Measurements from ENCODE around the gene ATG9B. TPM values are rescaled to one million over a fixed set of nuclear protein-coding genes. Genes with fewer than 3 reads are reported as not detected.

Gene ATG9B
- total and polyA plus RNA-seq, 2 donors (not counting 1 experiment from before 2014, with no cell fraction given), result 5.1 to 7.2 TPM

DNA sequence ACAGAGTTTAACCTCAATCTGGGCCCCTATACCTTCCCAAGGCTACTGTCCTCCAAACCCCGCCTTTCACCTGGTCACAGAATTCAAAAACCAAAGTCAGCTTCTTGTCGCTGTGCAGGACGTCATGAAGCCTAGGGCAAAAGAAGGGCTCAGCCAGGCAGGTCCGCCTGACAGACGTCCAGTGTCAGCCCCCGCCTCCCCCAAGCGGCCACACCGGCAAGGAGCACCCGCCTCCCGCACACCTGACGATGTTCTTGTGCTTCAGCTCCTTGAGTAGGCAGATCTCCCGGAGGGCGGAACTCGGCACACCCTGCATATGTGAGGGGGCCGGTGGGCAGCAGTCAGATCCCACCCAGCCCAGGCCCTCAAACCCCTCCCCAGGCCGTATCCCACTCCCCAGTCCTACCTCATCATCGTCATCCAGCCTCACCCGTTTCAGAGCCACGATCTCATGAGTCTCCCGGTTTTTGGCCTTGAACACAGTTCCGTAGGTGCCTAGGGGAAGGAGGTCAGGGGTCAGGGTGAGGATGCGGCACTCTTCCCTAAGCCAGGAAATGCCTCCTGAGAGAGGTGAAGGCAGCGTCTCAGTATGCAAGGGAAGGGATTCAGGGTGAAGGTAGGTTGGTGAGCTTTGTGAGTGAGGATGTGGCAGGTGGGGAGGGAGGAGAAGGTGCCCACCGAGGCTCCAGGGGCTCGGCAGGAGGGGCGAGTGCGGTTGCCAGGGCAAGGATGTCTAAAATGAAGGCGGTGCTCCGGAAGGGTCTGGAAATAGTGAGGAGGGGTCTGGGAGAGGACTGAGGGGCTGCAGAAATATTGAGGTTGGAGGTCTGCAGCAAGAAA is 32.6 kb upstream of the ATG9B start:
- H3K9me3 Mint-ChIP-seq (ENCODE audit: insufficient read depth), result no peaks in the 10 kb centered on the region
- Histone ChIP-seq H3K79me2 (ENCODE audit: control insufficient read depth, insufficient read depth, low read length) (peaks cover 30% of the 10 kb centered on the region), H3K36me3 (replicated peaks in 1 of 2; ENCODE audit: control extremely low read depth in 1 of 2, control insufficient read depth in 1 of 2, extremely low read depth in 1 of 2, insufficient read depth in 2 of 2, low read length in 1 of 2) (no peaks in the 10 kb centered on the region), H3K9me3 (ENCODE audit: control extremely low read depth in 1 of 3, control insufficient read depth in 2 of 3, insufficient read depth in 1 of 3, low read length in 2 of 3) (no peaks in the 10 kb centered on the region), H3K4me1 (ENCODE audit: control insufficient read depth in 2 of 2, insufficient read depth in 2 of 2, low read length in 2 of 2) (peaks cover 26 to 40% of the 10 kb centered on the region in 2 donors), H2AFZ (ENCODE audit: insufficient read depth, low read depth, low read length, poor library complexity, severe bottlenecking) (peak overlapping the region; percentile 98), H3K4me3 (ENCODE audit: control extremely low read depth in 1 of 5, extremely low read depth in 1 of 5, insufficient read depth in 1 of 5, low read depth in 2 of 5, low read length in 4 of 5) (peak overlapping the region; percentile 72 to 91 (median 85)), H4K20me1 (ENCODE audit: control insufficient read depth, insufficient read depth, low read length, poor library complexity, severe bottlenecking) (peaks cover 21% of the 10 kb centered on the region), H3K27ac (ENCODE audit: low read length in 2 of 2) (no peak overlapping the region), H3K4me2 (replicated peaks; ENCODE audit: low read depth, low read length, poor library complexity, severe bottlenecking) (peak overlapping the region; percentile 100), H3K27me3 (replicated peaks in 1 of 4; ENCODE audit: control extremely low read depth in 1 of 4, control insufficient read depth in 3 of 4, insufficient read depth in 4 of 4, low read length in 3 of 4) (peaks cover 0 to 5% (median under 1%) of the 10 kb centered on the region in 4 experiments), H3K9ac (ENCODE audit: low read length) (peak overlapping the region; percentile 89)
- peaks cover 40% of the 10 kb centered on the region for H3K4me1 Mint-ChIP-seq
- TF ChIP-seq EZH2 (IDR thresholded peaks at IDR 0.05; ENCODE audit: borderline replicate concordance, insufficient read depth, low read depth, low read length, poor library complexity, severe bottlenecking) (no peak), CTCF (IDR thresholded peaks at IDR 0.05) (no peak)
- H3K4me3 Mint-ChIP-seq, result peak overlapping the region; percentile 96
- peaks cover 6% of the 10 kb centered on the region for H3K27me3 Mint-ChIP-seq
- intact Hi-C loops (cut with micrococcal nuclease), result loop anchor here (1.0 to 5.0 kb wide), 2 partner anchors 45 to 170 kb away; partner anchors contain the start of gene ABCF2
- CTCF ChIA-PET, result interaction anchor here (1.6 kb wide), 1 partner anchor 38 kb away, joined by 4 read pairs; no protein-coding TSS in a partner anchor
- DNase-seq, result no peak
- ATAC-seq (ENCODE audit: low read depth), result no peak
- WGBS (ENCODE audit: insufficient coverage), result 67% methylated on average over 23 of the region's 29 CpGs
- POLR2A ChIA-PET, result no interaction called here
- peak overlapping the region; percentile 68 for H3K27ac Mint-ChIP-seq

GRCh38 chr7:151056283-151056665 is 32.0 kb upstream of the ATG9B start:
- POLR2A ChIA-PET, result no interaction called here
- H3K27ac Mint-ChIP-seq, result no peak overlapping the region

More at GRCh38 chr7:151056283-151056665, 32.0 kb upstream of the ATG9B start:
- WGBS (ENCODE audit: insufficient coverage), result 96% methylated on average over 4 of the region's 6 CpGs
- Mint-ChIP-seq H3K4me3 (peak overlapping the region; percentile 96), H3K4me1 (peaks cover 36% of the 10 kb centered on the region), H3K27me3 (peaks cover 6% of the 10 kb centered on the region), H3K9me3 (ENCODE audit: insufficient read depth) (no peaks in the 10 kb centered on the region)
- ATAC-seq (ENCODE audit: low read depth) (no peak), DNase-seq (no peak)
- Histone ChIP-seq H3K4me2 (replicated peaks; ENCODE audit: low read depth, low read length, poor library complexity, severe bottlenecking) (no peak overlapping the region), H3K27ac (ENCODE audit: low read length in 2 of 2) (no peak overlapping the region), H4K20me1 (ENCODE audit: control insufficient read depth, insufficient read depth, low read length, poor library complexity, severe bottlenecking) (peaks cover 14% of the 10 kb centered on the region), H3K79me2 (ENCODE audit: control insufficient read depth, insufficient read depth, low read length) (peaks cover 24% of the 10 kb centered on the region), H3K9me3 (ENCODE audit: control extremely low read depth in 1 of 3, control insufficient read depth in 2 of 3, insufficient read depth in 1 of 3, low read length in 2 of 3) (no peaks in the 10 kb centered on the region), H3K4me3 (ENCODE audit: control extremely low read depth in 1 of 5, extremely low read depth in 1 of 5, insufficient read depth in 1 of 5, low read depth in 2 of 5, low read length in 4 of 5) (no peak overlapping the region), H3K4me1 (ENCODE audit: control insufficient read depth in 2 of 2, insufficient read depth in 2 of 2, low read length in 2 of 2) (peaks cover 26 to 36% of the 10 kb centered on the region in 2 donors), H3K36me3 (replicated peaks in 1 of 2; ENCODE audit: control extremely low read depth in 1 of 2, control insufficient read depth in 1 of 2, extremely low read depth in 1 of 2, insufficient read depth in 2 of 2, low read length in 1 of 2) (no peaks in the 10 kb centered on the region), H3K27me3 (replicated peaks in 1 of 4; ENCODE audit: control extremely low read depth in 1 of 4, control insufficient read depth in 3 of 4, insufficient read depth in 4 of 4, low read length in 3 of 4) (peaks cover 0 to 9% (median 3%) of the 10 kb centered on the region in 4 experiments), H3K9ac (ENCODE audit: low read length) (no peak overlapping the region), H2AFZ (ENCODE audit: insufficient read depth, low read depth, low read length, poor library complexity, severe bottlenecking) (no peak overlapping the region)
- TF ChIP-seq CTCF (IDR thresholded peaks at IDR 0.05) (no peak), EZH2 (IDR thresholded peaks at IDR 0.05; ENCODE audit: borderline replicate concordance, insufficient read depth, low read depth, low read length, poor library complexity, severe bottlenecking) (no peak)
- intact Hi-C loops (cut with micrococcal nuclease), result loop anchor here (5.0 kb wide), 1 partner anchor 44 kb away; no protein-coding TSS in a partner anchor
- CTCF ChIA-PET, result no interaction called here
